ENCODE data around the gene CBFA2T2.

DNA sequence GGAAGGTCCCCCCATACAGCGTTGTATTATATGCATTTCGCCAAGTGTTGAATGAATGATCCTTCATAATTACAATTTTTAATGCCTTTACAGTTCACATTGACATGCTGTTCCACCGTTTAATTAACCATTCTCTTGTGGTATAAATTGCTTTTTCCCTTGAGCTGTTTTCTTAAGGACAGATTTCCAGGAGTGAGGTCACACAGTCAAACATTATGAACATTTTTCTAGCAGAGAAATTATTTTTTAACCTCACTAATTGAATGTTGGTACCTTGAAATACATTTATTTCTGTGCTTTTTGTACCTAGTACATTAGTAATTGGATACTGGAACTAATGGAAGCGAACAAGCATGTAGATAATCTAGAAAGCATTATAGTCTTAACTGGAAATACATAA lies 95.5 kb downstream of the CBFA2T2 start:
- TF ChIP-seq YY1 (IDR thresholded peaks at IDR 0.05; ENCODE audit: insufficient read depth, insufficient read length) (no peak), SUZ12 (IDR thresholded peaks at IDR 0.05; ENCODE audit: extremely low read depth, insufficient read depth, insufficient read length) (no peak), ZNF274 (IDR thresholded peaks at IDR 0.05; ENCODE audit: low read depth, low read length) (no peak)

All from NT2/D1 (cell line).